PC-3 (cell line): ENCODE measurements around the gene MYH10.

Experiments
- EZH2 ChIP-seq: fragments of 300-600 bp; sonication (generic); IDR thresholded peaks from one replicate; pipeline ENCODE4 v1.6.1; 2017; ENCODE audit warnings: antibody characterized with exemption, mild to moderate bottlenecking, low read length; ENCODE audit not compliant: unreplicated experiment
- TF ChIP-seq, protein P1 (sequence below): fragments of 300-600 bp; sonication (generic); conservative IDR thresholded peaks from 2 replicates; pipeline ENCODE4 v1.5.1; 2017; ENCODE audit warnings: antibody characterized with exemption, low read depth, mild to moderate bottlenecking, low read length

DNA sequence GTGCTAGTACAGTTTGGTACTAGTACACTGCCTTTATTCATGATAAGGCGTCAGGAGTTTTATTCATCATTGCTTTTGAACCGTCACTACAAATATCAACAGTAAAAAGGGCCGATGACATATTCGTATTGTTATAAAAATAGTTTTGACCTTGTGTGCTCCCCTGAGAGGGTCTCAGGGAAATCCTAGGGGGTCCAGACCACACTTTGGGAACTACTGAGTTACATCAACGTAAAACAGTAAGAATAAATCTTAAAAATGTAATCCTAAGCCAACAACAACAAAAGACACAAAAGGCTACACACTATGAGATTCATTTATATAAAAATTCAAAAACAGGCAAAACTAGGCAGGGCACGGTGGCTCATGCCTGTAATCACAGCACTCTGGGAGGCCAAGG, 11.2 kb downstream of the MYH10 start:
- TF ChIP-seq, protein P1, sequence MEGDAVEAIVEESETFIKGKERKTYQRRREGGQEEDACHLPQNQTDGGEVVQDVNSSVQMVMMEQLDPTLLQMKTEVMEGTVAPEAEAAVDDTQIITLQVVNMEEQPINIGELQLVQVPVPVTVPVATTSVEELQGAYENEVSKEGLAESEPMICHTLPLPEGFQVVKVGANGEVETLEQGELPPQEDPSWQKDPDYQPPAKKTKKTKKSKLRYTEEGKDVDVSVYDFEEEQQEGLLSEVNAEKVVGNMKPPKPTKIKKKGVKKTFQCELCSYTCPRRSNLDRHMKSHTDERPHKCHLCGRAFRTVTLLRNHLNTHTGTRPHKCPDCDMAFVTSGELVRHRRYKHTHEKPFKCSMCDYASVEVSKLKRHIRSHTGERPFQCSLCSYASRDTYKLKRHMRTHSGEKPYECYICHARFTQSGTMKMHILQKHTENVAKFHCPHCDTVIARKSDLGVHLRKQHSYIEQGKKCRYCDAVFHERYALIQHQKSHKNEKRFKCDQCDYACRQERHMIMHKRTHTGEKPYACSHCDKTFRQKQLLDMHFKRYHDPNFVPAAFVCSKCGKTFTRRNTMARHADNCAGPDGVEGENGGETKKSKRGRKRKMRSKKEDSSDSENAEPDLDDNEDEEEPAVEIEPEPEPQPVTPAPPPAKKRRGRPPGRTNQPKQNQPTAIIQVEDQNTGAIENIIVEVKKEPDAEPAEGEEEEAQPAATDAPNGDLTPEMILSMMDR = no peak
- TF ChIP-seq EZH2 = no peak
